NCI-H2227 (cell line): ENCODE measurements around the gene ATF6B.
"Not testable (repeated sequence)": the region's sequence is repeated elsewhere in the genome, so short reads cannot be mapped to it uniquely, and the experiment has no call there.

Experiments
- DNase-seq: peaks from one replicate; lab custom pipeline; 2025; ENCODE audit not compliant: unreplicated experiment; lab: John Stamatoyannopoulos, UW

Gene ATF6B

DNA sequence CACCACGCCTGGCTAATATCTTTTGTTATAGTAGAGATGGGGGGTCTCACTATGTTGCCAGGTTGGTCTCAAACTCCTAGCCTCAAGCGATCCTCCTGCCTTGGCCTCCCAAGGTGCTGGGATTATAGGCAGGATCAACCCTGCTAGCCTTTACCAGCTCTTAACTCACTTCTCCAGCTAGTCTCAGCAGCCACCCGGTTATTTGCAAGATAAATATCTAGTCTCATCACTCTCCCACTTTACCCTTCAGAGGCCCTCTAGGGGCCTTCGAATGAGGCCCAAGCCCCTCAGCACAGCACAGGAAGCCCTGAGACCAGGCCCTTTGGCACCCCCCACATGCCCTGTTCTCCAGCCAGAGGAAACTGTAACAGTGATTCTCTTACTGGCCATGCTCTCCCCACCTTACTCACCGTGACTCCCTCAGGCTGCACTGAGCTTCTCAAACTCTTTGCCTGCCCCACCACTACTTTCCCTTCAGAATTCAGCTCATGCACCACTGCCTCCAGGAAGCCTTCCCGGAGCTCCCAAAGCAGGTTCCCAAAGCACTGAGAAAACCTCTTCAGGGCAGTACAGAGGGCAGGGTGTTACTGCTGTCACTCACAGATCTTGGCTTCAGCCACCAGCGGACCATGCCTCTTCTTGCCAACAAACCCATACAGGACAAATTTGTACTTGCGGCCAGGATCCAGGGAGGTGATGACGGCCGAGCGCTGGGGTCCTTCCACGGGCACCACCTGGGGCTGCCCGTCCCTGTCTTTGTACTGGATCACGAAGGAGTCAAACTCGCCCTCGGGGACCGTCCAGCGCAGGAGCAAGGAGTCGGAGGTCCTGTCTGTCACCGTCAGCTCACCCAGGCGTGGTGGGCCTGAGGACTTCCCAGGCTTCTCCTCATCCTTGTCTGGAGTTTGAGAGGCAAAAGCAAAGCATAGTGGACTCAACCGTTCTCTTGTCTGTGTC, 44.0 kb downstream of the ATF6B start:
- DNase-seq: no peak

DNA sequence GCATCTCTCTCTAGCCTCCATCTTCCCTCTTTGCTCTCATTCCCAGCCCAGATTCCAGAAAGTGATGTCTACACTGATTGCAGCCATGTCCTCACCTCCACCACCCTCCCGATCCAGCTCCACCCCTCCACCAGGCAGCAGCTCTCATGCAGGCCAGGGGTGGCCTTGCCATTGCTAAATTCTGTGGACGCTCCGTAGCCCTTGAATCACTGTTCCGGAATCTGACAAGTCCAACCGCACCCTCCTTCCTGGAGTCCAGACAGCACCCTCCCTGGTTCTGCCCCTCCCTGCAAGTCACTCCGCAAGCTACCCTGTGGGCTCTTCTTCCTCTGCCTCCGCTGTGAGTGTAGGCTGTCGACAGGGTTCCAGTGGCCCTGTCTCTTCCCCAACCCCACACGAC, 45.1 kb downstream of the ATF6B start:
- DNase-seq: no peak

DNA sequence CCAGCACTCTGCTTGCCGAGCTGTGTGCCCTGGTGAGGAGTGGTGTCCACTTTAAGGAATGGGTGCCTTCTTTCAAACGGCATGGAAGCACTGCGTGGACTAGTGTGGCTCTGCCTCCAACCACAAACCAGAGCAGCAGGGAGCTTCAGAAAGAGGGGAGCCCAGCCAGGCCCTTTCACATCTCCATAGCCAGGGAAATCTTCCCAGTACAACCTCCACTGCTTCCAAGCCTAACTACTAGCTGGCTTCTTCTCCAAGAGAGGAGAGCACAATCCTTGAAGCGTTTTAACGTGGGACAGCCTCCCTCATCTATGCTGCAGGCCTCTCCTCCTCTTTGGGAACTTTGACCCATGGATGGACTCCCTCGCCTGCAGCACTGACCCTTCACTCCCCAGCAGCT, 45.6 kb downstream of the ATF6B start:
- no peak for DNase-seq

DNA sequence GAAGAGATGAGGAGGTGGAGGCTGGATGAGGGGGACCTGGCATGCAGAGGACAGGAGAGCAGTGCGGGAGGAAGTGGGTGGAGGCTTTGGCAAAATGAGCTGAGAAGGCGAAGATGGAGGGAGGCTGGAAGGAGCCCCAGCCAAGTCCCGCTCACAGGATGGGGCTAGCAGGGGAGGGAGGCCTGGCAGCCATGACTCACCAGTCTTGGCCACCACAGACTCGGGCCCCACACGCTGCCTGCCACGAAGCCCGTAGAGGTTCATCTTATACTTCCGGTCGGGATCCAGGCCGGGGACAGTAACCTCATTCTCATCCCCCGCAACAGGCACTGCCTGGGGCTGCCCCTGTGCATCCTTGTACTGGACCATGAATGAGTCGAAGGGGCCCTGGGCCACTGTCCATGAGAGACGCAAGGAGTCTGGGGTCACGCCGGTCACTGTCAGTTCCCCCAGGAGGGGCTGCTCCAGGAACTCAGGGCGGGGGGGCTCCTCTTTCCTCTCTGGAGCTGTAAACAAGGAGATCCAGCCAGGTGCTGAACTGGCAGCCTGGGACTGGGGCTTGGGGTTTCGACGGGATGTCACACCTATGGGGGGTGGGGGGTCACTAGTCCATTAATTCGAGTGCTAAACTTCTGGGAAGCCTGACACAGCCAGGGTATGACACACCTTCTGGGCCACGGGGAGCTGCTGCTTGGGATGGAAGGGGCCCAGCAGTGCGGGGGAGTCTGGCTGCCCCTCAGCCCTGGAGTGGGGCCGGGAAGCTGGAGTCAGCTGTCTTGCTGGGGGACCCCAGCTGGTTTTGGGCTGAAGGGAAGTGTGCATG, 46.7 kb downstream of the ATF6B start:
- no peak for DNase-seq

DNA sequence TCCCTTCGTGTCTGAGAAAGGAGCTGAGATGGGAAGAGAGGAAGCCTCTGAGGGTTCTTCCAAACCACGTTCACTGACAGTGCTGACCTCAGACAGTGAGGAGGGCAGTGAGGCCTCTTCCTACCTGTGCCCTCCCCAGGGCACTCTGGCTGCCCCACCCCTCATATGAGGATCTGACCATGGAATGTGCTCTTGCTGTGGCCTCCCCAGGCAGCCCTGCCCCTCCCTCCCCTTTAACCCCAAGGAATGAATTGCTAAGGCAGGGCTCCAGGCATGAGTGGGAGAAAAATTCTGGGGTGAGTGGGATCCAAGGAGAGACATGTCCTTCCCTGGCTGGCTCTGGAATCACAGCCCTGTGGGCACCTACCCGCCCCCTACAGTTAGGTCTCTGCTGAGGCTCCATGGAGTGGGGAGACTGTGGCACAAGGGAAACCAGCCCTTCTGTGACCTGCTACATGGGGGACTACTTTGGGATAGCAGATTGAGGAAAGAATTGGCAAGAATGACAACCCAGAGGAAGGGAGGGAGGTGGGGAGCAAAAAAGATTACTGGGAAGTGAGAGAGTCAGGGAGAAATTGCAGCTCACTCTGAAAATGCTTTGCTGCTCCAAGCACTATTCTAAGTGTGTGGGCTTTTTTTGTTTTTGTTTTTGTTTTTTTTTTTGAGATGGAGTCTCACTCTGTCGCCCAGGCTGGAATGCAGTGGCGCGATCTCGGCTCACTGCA, 48.3 kb downstream of the ATF6B start:
- DNase-seq: no peak

DNA sequence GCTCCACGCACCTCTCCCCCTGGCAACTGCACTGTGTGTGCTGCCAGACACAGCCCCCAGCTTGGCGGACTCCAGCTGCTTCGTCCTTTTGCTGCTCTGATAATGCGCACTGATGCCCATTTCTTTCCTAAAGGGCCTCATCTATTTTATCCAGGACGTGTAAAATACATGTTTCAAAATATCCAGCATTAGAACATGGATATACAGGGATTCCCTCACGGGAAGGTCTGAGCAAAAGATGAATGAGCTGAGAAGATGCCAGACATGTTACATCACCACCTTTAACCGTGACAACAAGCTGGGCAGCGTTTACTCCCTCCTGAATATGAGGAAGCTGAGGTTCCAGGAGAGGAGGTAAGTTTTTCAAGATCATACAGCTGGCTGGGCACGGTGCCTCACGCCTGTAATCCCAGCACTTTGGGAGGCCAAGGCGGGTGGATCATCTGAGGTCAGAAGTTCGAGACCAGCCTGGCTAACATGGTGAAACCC, 51.7 kb downstream of the ATF6B start:
- no peak for DNase-seq

DNA sequence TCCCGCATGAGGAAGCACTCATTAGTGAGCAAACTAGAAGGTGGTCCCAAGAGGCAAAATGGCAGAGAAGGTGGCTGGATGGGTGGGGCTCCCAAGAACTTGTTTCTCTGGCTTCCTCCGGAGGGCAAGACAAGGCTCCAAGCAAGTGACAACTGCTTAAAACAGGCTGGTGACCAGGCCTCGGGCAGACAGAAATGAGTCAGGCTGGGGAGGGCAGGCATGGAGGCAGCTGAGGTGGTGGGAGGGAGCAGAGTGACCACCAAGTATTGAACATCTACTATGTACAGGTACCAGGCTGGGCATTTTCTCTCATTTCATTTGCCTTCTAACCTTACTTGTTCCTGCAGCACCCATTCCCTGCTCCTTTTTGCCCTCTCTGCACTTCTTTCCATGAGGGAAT, 52.3 kb downstream of the ATF6B start:
- DNase-seq: no peak

DNA sequence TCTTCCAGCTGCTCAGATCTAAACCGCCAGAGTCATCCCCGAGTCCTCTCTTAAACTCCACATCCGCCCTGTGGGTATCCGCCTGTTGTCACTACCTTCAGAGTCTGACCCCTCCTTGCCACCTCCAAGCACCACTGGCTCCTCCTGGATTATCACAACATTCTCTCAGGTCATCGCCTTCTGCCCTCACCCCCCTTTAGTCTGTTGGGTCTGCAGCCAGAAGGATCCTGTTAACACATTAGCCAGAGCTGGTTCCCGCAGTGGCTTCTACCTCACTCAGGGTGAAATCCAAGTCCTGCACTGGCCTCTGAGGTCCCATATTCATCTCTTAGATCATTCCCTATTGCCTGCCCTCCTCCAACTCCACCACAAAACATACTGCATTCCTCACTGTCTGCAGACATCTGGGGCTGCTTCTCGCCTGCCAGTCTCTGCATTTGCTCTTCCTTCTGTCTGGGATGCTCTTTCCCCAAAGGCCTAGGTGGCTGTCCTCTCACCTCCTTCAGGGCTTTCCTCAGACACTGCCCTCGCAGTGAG, 53.0 kb downstream of the ATF6B start:
- no peak for DNase-seq

DNA sequence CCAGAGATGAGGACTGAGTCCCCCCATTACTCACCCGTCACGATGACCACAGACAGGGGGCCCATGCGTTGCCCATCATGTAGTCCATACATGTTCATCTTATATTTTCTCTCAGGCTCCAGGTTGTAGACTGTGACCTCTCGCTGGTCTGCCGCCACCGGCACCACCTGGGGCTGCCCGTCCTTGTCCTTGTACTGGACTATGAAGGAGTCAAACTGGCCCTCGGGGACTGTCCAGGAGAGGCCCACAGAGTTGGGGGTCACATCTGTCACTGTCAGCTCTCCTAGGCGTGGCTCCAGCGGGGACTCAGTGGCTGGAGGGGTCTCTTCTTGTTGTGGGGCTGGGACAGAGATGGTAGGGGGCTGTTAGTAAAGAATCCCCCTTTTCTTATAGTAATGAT, 54.4 kb downstream of the ATF6B start:
- DNase-seq: no peak

DNA sequence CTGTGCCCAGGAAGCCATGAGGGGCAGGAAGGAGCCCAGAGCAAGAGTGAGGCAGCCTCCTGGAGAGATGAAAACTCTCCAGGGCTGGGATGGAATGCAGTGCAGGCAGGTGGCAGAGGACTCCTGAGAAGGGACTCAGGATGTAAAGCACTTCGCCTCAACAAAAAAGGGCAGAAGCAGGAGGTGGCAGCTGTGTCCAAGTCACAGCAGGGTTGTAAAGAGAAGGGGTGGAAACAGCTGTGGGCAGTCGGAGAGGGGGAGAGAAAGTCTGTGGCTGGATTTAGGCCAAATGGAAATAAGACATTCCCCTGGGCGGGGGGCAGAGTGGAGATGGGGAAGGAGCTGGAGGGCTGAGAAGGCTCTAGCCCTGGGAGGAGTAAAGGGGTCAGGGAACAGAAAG, 54.9 kb downstream of the ATF6B start:
- no peak for DNase-seq

DNA sequence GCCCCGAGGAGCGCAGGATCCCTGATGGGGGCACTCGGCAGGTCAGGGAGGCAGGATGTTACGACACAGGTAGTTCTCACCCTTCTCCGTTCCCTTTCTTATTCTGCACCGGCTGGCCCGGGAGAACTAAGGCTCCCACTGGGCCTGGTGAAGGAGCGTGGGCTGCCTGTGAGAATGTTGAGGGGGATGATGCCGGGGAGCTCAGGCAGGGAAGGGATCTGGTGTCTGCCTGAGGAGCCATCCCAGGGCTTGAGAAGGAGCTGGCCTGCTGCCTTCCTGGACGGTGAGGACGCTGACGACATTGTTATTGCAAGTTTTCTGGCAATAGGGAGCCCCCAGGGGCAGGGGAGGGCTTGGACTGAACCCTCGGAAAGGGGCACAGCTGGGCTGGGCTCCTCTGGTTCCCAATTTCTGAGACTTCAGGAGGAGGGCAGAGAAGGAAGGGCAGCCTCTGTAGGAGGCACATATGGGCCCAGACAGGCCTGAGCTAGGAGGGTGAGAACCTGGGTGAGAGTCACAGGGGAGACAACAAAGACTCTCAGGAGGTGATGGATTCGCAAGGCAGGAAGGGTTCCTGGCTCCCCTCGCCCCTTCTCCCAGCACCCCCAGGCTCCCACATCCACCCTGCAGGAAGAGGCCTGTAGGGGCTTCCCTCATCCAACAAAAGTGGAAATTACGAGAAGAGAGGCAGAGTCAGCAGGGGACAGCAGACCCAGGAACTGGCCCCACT, 57.1 kb downstream of the ATF6B start:
- DNase-seq: no peak

DNA sequence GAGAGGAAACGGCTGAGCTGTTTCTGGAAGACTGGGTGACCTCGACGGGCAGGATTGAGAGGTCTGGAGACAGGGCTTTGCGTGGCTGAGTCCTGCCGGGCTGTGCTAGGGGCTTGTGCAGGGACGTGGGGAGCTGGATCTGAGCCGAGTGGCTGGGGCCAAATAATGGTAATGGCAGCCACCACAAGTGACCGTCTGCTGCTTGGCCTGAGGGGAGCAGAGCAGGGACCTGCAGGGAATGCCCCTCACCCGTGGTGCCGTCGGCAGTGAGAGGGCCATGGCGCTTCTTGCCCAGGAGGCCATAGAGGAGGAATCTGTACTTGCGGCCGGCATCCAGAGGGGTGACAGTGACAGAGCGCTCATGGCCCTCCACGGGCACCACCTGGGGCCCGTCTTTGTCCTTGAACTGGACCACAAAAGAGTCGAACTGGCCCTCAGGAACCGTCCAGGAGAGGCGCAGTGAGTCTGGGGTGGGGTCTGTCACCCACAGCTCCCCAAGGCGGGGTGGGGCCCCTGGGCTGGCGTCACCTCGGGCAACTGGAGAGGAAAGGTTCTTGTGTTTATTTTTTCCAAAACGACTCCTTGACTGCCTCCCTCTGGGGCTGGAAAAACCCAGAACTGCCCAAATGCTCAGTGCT, 58.0 kb downstream of the ATF6B start:
- DNase-seq: no peak

DNA sequence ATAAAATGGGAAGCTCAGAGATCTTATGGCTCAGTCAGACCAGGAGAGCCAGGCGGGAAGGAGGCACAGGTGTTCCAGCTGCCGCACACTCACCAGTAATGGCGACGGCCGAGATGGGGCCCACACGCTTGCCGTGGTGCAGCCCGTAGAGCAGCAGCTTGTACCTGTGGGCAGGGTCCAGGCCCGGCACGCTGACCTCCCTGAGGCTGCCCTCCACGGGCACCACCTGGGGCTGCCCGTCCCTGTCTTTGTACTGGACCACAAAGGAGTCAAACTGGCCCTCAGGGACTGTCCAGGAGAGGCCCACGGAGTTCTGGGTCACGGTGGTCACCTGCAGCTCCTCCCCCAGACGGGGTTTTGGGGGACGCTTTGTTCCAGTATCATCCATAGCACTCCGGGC, 58.6 kb downstream of the ATF6B start:
- DNase-seq: no peak

DNA sequence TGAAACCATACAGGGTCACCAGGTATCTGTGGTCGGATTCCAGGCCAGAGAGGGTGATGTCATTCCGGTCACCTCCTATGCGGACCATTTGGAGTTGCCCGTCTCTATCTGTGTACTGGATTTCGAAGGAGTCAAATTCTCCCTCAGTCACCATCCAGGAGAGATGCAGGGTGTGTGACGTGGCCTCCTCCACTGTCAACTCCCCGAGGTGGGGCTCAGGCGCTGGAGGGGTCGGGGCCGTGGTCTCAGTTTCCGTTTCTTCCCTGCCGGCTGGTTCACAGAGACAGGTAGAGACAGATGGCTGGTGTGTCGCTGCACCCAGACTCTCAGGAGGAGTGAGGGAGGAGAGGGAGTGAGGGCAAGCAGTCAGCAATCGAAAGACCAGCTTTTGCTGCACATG, 59.2 kb downstream of the ATF6B start:
- DNase-seq: no peak

DNA sequence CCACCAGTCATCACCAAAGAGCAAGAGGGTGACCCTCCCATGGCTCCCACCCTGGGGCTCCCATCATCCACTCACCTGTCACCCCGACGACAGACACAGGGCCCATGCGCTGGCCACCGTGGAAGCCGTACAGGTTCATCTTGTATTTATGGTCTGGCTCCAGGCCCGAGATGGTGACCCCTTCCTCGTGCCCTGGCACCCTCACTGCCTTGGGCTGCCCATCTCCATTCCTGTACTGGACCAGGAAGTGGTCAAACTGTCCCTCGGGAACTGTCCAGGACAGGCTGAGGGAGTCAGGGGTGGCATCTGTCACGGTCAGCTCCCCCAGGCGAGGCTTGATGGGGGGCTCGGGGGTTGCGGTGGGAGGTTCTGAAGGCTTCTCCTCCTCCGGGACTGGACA, 59.7 kb downstream of the ATF6B start:
- not testable (repeated sequence) for DNase-seq

DNA sequence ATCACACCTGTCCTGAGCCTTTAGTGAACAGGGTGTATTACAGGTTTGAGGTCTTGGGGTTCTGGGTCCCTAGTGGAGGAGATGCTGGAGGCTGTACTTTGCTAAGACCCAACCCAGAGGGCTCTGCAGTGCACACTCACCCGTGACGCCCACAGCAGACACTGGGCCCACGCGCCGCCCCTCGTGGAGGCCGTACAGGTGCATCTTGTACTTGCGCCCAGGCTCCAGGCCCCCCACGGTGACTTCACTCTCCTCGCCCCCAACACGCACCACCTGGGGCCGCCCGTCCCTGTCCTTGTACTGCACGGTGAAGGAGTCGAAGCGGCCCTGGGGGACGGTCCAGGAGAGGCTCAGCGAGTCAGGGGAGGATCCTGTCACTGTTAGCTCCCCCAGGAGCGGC, 60.5 kb downstream of the ATF6B start:
- not testable (repeated sequence) for DNase-seq
